Activated CD4-positive, alpha-beta T cell treated with anti-CD3 and anti-CD28 coated beads, Interleukin-2, amount 50 U/mL, for 4 hours (primary cell): ENCODE measurements around the gene MAP1LC3B2.

ENCODE experiments used
- DNase-seq, 2 experiments: peaks; one replicate each; pipeline ENCODE4 v3.0.0-alpha.2; 2020

Gene MAP1LC3B2

GRCh38 chr12:116616536-116617248 lies 57.5 kb downstream of the MAP1LC3B2 start:
- DNase-seq: no peak

GRCh38 chr12:116619246-116619645 lies 60.1 kb downstream of the MAP1LC3B2 start:
- no peak for DNase-seq

GRCh38 chr12:116620124-116620491 lies 60.9 kb downstream of the MAP1LC3B2 start:
- no peak for DNase-seq

- DNase-seq: no peak
Measured at GRCh38 chr12:116620492-116621191, 61.5 kb downstream of the MAP1LC3B2 start.

- no peak for DNase-seq
Measured at GRCh38 chr12:116621194-116621593, 62.0 kb downstream of the MAP1LC3B2 start.

- no peak for DNase-seq
Measured at GRCh38 chr12:116624516-116624915, 65.3 kb downstream of the MAP1LC3B2 start.

- no peak for DNase-seq
Measured at GRCh38 chr12:116626153-116626552, 67.0 kb downstream of the MAP1LC3B2 start.
